Neuron (in vitro differentiated cells): Measurements from ENCODE around the gene RIT2.

Source experiments
- H2AFZ ChIP-seq: one replicate; pipeline ENCODE4 v1.6.1; 2013; ENCODE audit warnings: low read depth, mild to moderate bottlenecking, inconsistent platforms, low read length, moderate library complexity
- H3K27me3 ChIP-seq: one replicate; pipeline ENCODE4 v1.6.1; 2013; ENCODE audit warnings: low read length; ENCODE audit not compliant: insufficient read depth
- H3K36me3 ChIP-seq: one replicate; pipeline ENCODE4 v1.6.1; 2013; ENCODE audit warnings: low read length; ENCODE audit not compliant: insufficient read depth
- H3K4me1 ChIP-seq: one replicate; pipeline ENCODE4 v1.6.1; 2013; ENCODE audit warnings: low read length; ENCODE audit not compliant: insufficient read depth
- H3K4me3 ChIP-seq: 2 replicates; pipeline ENCODE4 v1.5.1; 2013; ENCODE audit warnings: mild to moderate bottlenecking, low read length, moderate library complexity
- H3K9me3 ChIP-seq: one replicate; pipeline ENCODE4 v1.6.1; 2013; ENCODE audit warnings: low read length

RIT2 gene

DNA sequence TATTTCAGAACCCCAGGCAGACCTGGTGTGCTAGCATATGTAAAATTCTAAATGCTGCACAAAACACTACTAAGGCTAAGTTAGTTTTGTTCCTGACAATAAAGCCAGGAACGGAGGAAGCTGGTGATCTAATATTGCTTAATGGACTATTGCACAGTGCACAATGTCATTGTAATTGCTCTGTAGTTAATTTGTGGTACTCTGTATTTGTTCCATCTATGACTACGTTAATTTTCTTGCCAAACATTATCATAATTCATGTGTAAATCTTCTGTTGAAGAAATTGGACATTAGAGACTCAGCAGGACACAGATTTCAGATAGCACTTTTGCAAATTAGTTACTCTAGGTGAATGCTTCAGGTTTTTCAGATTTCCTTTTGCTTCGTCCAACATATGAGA lies 232.3 kb downstream of the RIT2 start:
- Histone ChIP-seq H3K4me3 (no peak overlapping the region), H3K27me3 (no peaks in the 10 kb centered on the region)

DNA sequence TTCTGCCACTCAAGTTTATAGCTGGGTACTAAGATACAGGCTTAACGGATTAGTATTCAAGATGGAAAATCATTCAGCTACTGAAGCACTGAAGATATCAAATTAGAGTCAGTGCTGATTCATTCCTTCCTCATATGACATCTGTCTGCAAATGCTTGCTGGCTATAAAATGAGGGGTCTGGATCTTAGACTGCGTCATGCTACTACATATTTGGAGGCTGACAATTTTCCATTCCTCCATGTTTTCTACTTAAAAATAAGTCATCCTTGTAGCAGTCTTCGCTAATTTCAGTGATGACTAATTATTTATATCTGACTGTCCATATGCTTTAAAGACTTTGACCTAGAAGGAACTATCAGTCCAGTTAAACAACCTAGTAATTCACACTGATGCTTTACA lies 233.4 kb downstream of the RIT2 start:
- Histone ChIP-seq H3K9me3 (no peaks in the 10 kb centered on the region), H3K27me3 (no peaks in the 10 kb centered on the region), H3K36me3 (no peaks in the 10 kb centered on the region), H3K4me3 (no peak overlapping the region), H3K4me1 (no peaks in the 10 kb centered on the region), H2AFZ (no peak overlapping the region)

More for the DNA sequence above, 232.3 kb downstream of the RIT2 start:
- Histone ChIP-seq H3K9me3 (no peaks in the 10 kb centered on the region), H3K36me3 (no peaks in the 10 kb centered on the region), H3K4me1 (no peaks in the 10 kb centered on the region), H2AFZ (no peak overlapping the region)

DNA sequence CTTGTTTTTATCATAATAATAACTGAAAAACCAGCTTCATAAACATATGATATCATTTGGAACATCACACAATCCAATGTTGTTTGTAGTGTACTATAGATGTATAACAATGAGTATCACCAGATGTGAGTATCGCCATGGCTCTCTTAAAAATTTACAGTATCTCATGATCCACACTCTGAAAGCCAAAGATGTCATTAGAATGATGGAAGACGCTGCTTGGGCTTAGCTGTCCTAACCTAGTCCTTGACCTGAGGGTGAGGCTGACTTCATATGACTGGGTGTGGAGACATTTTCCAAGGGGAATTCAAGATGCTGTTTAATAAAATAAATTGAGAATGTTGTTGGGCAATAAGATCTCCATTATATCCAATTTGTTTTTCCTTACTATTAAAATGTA lies 242.6 kb downstream of the RIT2 start:
- H3K4me3 ChIP-seq: no peak overlapping the region
- no peaks in the 10 kb centered on the region for H3K36me3 ChIP-seq
- H3K4me1 ChIP-seq: no peaks in the 10 kb centered on the region
- H2AFZ ChIP-seq: no peak overlapping the region
- no peaks in the 10 kb centered on the region for H3K27me3 ChIP-seq
- H3K9me3 ChIP-seq: no peaks in the 10 kb centered on the region

DNA sequence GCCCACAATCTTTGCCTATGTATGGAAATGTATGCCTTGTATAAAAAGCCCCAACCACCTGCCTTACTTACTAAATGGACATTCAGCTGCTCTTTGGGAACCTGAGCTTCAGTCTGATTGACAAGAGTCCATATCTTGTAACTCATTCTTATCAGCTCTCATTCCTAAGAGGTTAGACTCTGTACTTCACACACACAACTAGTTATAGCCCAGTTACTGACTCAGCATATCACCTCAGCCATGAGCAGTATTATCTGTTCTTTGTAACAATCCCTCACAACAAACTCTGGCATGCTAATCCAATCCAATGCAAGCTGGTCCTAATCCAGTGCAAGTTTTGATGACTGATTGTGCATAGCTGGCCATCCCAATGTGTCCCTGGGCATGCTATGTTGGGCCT lies 250.6 kb downstream of the RIT2 start:
- Histone ChIP-seq H3K9me3 (no peaks in the 10 kb centered on the region), H2AFZ (no peak overlapping the region), H3K4me3 (no peak overlapping the region), H3K27me3 (no peaks in the 10 kb centered on the region), H3K4me1 (no peaks in the 10 kb centered on the region), H3K36me3 (no peaks in the 10 kb centered on the region)

DNA sequence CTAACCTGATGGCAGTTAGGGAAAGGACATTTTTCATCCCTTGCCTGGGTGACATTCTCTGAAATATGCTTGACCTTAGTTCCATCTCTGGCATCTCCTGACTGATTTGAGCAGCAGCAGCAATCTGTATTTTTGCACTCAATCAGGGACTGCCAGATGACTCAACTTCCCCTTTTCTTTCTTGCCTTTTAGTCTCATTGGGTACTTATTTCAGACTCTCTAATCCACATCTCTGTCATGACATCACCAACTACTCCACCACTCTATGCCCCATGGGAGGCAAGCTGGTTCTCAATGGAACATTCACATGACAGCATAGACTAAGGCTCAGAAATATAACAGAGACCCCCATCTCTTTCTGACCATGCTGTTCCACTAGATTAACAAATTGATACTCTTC lies 254.2 kb downstream of the RIT2 start:
- Histone ChIP-seq H3K4me1 (no peaks in the 10 kb centered on the region), H3K27me3 (no peaks in the 10 kb centered on the region), H2AFZ (no peak overlapping the region), H3K36me3 (no peaks in the 10 kb centered on the region), H3K9me3 (no peaks in the 10 kb centered on the region), H3K4me3 (no peak overlapping the region)

DNA sequence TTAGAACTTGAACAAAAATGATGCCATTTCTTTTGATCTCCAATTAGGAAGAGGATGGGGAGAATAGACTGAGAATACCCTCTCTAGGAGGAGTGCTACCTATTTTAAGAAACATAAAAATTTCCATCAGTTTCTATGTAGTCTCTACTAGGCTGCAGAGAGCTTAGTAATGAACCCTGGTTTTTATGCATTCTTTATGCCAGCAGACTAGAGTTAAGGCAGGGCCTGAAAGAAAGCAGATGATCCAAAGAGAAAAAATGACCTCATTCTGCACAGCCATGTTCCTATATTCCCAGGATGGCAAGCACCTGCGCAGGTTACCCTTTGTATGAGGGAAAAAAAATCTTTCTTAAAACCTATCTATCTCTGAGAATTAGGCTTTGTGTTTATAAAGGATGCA lies 254.9 kb downstream of the RIT2 start:
- H3K27me3 ChIP-seq: no peaks in the 10 kb centered on the region
- no peaks in the 10 kb centered on the region for H3K9me3 ChIP-seq
- no peaks in the 10 kb centered on the region for H3K36me3 ChIP-seq
- H3K4me1 ChIP-seq: no peaks in the 10 kb centered on the region
- no peak overlapping the region for H3K4me3 ChIP-seq
- peak overlapping the region; percentile 7 for H2AFZ ChIP-seq

DNA sequence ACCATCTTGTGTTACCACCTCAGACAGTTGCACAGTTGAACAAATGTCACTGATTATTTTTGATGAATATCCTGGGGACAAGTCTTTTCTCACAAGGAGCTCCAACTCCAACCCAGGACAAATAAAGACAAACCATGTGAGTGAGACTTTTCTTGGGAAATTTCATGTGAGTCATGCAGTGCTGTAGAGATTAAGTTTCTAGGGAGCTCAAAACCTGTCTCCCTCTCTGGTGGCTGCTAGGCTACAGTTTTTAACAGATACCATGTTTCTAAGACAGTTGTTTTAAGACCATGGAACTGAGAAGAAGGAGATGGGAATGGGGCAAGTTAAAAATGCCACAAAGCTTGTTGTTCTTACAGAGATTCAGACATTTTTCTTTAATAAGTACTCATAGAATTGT lies 255.5 kb downstream of the RIT2 start:
- Histone ChIP-seq H3K27me3 (no peaks in the 10 kb centered on the region), H3K36me3 (no peaks in the 10 kb centered on the region), H2AFZ (peak overlapping the region; percentile 7), H3K4me3 (no peak overlapping the region), H3K4me1 (no peaks in the 10 kb centered on the region), H3K9me3 (no peaks in the 10 kb centered on the region)

DNA sequence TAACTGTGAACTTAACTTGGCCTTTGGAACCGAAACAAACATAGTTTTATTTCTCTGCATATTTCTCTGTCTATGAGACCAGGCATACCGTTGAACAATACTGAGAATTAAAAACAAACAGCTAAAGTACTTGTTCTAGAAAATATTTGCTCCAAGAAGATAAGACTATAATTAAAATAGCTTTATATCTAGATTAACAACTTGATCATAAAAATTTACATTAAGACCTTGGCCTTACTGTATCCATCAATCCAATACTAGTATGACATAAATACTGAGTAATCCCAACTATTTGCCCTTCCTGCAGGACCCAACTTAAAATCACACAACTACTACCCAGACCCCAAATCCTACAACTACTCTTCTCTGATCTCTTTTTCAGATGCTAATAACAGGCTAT lies 260.9 kb downstream of the RIT2 start:
- H3K4me3 ChIP-seq: no peak overlapping the region
- no peaks in the 10 kb centered on the region for H3K9me3 ChIP-seq
- no peaks in the 10 kb centered on the region for H3K4me1 ChIP-seq
- H3K36me3 ChIP-seq: no peaks in the 10 kb centered on the region
- H2AFZ ChIP-seq: no peak overlapping the region
- no peaks in the 10 kb centered on the region for H3K27me3 ChIP-seq

DNA sequence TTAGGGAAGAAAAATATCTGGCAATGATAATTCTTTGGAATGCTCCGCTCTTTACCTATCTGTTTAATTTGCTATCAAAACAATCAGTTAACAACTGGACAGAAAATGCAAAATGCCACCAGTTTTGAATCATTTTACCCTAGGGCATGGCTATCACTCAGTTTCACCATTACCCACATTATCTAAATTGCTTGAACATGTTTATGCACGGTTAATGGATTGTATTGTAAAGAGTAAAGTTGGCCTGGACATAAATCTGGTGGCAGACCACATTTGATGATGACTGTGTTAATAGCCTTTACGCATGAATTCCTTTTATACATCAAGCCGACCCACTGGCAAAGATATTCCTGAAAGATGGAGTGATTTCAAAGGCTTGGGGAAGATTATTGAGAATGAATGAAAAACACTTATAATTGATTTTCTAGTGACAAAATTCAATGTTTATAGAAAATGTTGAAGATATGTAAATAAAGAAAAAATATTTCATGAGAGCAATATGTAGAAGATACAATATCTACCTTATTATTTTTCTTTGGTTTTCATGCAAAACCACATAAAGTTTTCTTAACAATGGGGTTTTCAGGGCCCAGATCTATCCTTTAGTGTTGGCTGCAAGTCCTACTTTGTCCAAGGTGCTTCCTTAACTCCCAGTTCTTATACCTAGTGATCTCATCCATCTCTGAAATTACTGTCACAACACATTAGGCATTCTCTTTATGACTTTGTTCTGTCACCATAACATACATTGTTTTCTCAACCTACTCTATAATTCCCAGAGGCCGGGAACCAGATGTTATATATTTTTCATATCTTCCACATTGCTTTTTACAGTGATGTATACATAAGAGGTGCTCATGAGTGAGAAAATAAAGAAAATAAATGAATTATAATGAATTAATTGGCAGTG lies 265.1 kb downstream of the RIT2 start:
- Histone ChIP-seq H2AFZ (no peak overlapping the region), H3K27me3 (no peaks in the 10 kb centered on the region), H3K36me3 (no peaks in the 10 kb centered on the region), H3K9me3 (no peaks in the 10 kb centered on the region), H3K4me1 (no peaks in the 10 kb centered on the region), H3K4me3 (no peak overlapping the region)

DNA sequence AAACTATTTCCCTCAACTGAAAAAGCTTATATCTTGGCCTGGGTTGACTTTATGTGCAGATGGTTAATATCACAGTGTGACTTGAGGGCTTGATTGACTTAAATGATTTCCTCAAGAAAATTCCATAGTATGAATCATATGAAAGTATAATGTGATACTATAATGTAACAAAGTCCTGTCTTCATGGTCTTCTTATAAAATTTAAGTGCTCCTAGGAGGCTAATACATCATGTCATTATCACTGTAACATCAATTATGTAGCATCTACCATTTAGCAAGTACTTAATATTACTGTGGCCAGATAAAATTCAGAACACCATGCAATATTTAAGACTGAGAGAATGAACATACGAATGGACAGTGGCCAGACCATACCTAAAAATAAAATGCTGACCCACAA lies 276.1 kb downstream of the RIT2 start:
- Histone ChIP-seq H3K4me3 (no peak overlapping the region), H3K27me3 (no peaks in the 10 kb centered on the region), H3K9me3 (no peaks in the 10 kb centered on the region), H3K36me3 (no peaks in the 10 kb centered on the region), H3K4me1 (no peaks in the 10 kb centered on the region), H2AFZ (no peak overlapping the region)

DNA sequence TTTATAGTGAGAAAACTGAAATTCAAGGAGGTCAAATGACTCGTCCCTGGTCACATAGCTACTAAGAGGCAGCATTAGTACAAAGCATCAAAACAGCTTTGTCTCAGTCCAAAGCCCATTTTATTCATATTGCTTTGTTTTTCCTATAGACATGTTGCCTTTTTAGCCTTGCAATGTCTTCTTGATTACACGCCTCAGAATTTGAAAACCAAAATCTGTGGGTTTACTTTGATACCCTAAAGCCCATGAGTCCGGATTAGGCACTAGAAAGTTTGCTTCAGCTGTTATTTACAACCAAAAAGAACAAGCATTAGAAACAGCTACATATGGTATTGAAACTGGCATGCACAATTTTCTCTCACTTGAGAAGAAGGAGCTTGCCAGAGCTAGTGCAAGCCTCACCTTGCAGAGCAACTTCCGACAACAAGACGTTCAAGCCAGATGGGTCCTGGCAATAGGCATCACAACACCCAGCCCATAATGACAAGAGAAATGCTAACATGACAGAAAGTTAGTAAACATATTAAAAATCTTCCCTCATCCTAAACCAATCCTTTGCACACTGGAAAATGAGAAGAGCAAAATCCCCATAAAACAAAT lies 276.8 kb downstream of the RIT2 start:
- H3K27me3 ChIP-seq: no peaks in the 10 kb centered on the region
- H2AFZ ChIP-seq: no peak overlapping the region
- H3K9me3 ChIP-seq: no peaks in the 10 kb centered on the region
- no peak overlapping the region for H3K4me3 ChIP-seq
- no peaks in the 10 kb centered on the region for H3K4me1 ChIP-seq
- H3K36me3 ChIP-seq: no peaks in the 10 kb centered on the region

GRCh38 chr18:42830936-42831335 lies 284.5 kb downstream of the RIT2 start:
- no peak overlapping the region for H2AFZ ChIP-seq
- H3K27me3 ChIP-seq: no peaks in the 10 kb centered on the region
- peaks cover 5% of the 10 kb centered on the region for H3K4me1 ChIP-seq
- no peaks in the 10 kb centered on the region for H3K9me3 ChIP-seq
- H3K36me3 ChIP-seq: no peaks in the 10 kb centered on the region
- H3K4me3 ChIP-seq: no peak overlapping the region

- H3K27me3 ChIP-seq: no peaks in the 10 kb centered on the region
- H3K36me3 ChIP-seq: no peaks in the 10 kb centered on the region
- peaks cover 5% of the 10 kb centered on the region for H3K4me1 ChIP-seq
- H3K9me3 ChIP-seq: no peaks in the 10 kb centered on the region
- H3K4me3 ChIP-seq: no peak overlapping the region
- H2AFZ ChIP-seq: no peak overlapping the region
These were observed 286.6 kb downstream of the RIT2 start for GRCh38 chr18:42828881-42829280.
